ENCODE results near the gene OGFOD1.

The OGFOD1 gene

GRCh38 chr16:56428091-56428490 is 23.3 kb upstream of the OGFOD1 start:
- no peak for DNase-seq

- no peak for DNase-seq
These were observed 15.1 kb upstream of the OGFOD1 start for GRCh38 chr16:56436258-56436657.

- DNase-seq, result no peak
These were observed 13.3 kb upstream of the OGFOD1 start for GRCh38 chr16:56438038-56438437.

- no peak for DNase-seq
These were observed 4.1 kb upstream of the OGFOD1 start for GRCh38 chr16:56447286-56447685.

- DNase-seq, result no peak
These were observed 3.3 kb upstream of the OGFOD1 start for GRCh38 chr16:56448005-56448404.

GRCh38 chr16:56450275-56450985 is 924 bp upstream of the OGFOD1 start:
- DNase-seq, result no peak

GRCh38 chr16:56451753-56452689 is 667 bp downstream of the OGFOD1 start:
- DNase-seq, result peak; percentile 8

GRCh38 chr16:56457927-56458470 is 6.6 kb downstream of the OGFOD1 start:
- DNase-seq, result no peak

- DNase-seq, result no peak
These were observed 8.7 kb downstream of the OGFOD1 start for GRCh38 chr16:56460101-56460500.

- no peak for DNase-seq
These were observed 10.9 kb downstream of the OGFOD1 start for GRCh38 chr16:56462064-56462796.

GRCh38 chr16:56463153-56463552 is 11.8 kb downstream of the OGFOD1 start:
- no peak for DNase-seq

- no peak for DNase-seq
These were observed 15.0 kb downstream of the OGFOD1 start for GRCh38 chr16:56466344-56466743.

GRCh38 chr16:56468800-56469199 is 17.4 kb downstream of the OGFOD1 start:
- no peak for DNase-seq

- no peak for DNase-seq
These were observed 18.4 kb downstream of the OGFOD1 start for GRCh38 chr16:56469748-56470147.

GRCh38 chr16:56470232-56470631 is 18.9 kb downstream of the OGFOD1 start:
- DNase-seq, result no peak

- DNase-seq, result no peak
These were observed 19.3 kb downstream of the OGFOD1 start for GRCh38 chr16:56470666-56471065.

- DNase-seq, result no peak
These were observed 23.8 kb downstream of the OGFOD1 start for GRCh38 chr16:56475201-56475600.

- DNase-seq, result no peak
These were observed 25.9 kb downstream of the OGFOD1 start for GRCh38 chr16:56477096-56477878.

- DNase-seq, result no peak
These were observed 27.1 kb downstream of the OGFOD1 start for GRCh38 chr16:56478281-56479049.

- DNase-seq, result no peak
These were observed 28.1 kb downstream of the OGFOD1 start for GRCh38 chr16:56479469-56479868.

- no peak for DNase-seq
These were observed 29.6 kb downstream of the OGFOD1 start for GRCh38 chr16:56480776-56481467.

Measured in NCI-H1092 (cell line).